Activated T-cell treated with anti-CD3 and anti-CD28 coated beads for 4 hours (primary cell): ENCODE results near the gene ZNF3.
A peak's percentile ranks its signal among the peaks of the same experiment; 100 is the strongest.

ENCODE experiments used
- DNase-seq: peaks from one replicate; pipeline ENCODE4 v3.0.0-alpha.2; 2020

ZNF3 gene

DNA sequence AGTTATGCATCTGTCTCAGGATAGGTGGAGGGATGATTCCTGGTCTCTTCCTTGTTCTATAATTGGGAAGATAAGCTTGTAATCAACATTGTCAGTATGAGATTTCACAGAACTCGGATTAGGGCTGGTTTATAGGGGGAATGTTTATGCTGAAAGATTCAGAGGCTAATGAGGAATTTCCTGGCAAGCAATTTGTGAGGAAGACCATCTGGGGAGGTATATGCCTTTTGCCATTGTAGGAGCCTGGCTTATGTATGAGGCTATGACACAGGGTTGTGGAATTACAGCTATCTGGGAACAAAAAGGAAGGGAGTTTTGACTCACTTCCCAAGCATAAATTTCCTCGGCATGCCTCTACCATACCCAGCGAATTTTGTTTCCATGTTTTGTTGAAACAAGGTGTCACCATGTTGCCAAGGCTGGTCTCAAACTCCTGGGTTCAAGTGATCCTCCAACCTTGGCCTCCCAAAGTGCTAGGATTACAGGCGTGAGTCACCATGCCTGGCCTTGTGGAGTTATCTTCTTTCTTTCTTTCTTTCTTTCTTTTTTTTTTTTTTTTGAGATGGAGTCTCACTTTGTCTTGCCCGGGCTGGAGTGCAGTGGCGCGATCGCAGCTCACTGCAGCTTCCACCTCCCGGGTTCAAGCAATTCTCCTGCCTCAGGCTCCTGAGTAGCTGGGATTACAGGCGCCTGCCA lies 5.7 kb upstream of the ZNF3 start:
- DNase-seq = no peak

DNA sequence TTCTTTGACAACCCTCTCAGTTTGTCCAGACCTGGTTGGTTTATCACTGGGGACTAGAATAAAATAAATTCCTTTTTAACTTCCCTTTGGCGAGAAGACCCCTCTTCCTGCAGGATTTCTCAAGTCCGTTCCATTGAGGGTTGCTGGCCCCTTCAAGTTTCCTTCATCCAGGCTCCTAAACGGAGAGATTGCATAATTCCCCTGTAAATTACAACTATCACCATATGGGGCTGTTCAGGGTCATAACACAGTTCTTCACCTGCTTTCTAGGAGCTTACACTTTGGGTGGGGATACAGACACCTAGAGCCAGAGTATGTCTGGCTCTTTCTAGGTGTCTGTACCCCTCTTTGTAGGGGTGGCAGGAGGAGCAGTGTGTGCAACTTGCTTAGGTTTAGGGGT lies 4.0 kb upstream of the ZNF3 start:
- DNase-seq = no peak

DNA sequence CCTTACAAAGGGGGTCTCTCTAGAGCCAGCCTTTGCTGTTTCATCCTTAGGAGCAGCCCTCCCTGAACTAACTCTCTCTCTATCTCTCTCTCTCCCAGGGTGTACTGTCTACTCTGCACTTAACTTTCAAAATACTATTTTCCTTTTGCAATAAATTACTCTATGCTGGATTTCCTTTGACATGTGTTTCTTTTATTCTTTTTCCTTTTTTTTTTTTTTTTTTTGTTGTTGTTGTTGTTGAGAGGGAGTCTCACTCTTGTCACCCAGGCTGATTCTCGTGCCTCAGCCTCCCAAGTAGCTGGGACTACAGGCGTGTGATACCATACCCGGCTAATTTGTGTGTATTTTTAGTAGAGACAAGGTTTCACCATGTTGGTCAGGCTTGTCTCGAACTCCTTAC lies 1.5 kb upstream of the ZNF3 start:
- DNase-seq = no peak

DNA sequence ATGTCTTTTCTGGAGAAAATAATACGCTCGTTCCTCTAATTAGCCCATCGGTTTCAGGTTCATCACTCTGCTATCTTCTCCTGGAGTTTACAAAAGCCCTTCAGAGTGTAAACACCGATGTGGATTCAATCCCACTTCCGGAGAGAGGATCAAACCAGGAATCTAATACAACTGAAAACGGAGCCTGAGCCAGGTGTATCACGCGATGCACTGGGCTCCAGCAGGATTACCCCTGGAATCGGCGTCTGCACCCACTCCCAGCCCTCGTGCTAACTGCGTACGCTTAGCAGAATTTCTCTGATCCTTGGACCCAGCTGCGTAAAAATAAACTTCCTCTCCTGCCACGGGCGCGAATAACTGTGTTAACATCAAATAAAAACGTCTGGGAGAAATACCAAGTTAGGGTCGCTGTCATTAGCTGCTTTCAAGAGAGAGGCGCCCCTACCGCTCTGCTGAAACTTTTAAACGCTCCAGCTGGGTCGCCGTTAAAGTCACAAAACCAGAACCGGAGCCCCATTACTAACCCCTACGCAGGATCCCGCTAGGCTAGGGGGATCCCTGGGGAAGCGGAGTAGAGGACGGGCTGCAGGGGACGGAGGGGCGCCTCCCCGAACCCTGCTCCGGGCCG lies 502 bp downstream of the ZNF3 start:
- DNase-seq = no peak

DNA sequence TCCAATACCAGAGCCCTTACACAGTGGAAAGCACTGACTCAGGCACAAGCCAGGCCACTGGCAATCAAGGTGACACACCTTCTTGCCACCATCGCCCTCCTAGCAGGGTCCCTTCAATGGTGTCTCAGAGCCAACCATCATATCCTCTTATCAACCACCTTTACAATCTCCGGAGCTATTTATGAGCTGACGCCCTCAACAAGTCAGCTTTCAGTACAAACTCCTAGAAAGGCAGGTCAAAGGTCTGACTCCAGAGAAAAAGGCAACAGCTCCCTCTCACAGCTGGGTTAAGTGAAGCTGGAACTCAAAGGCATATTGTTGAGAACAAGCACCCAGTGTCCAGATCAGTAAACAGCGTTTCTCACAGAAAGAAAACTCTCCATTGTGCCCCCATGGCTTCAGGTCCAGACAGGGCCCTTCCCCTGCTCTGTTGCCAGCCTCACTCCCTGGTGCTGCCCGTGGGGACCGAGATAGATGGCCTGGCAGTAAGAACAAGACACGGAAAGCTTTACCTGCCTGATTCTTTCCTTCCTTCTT lies 2.4 kb downstream of the ZNF3 start:
- no peak for DNase-seq

DNA sequence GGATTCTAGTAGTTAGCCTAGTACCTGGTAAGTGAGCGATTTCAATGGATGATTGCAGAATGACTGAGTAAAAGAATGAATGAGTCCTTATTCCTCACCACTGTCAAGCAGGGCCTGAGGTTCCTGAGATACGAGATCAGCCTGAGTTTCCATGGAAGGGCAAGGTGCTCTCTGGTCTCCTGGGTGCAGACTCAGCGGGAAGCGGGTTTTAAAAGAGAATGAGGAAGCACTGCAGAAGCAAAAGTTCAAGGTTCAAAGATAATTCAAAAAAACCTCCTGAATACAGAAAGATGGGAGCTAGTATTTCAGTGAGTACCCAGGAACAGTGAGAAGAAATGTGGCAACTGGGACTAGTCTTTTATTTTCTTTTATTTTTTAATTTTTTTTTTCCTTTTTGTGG lies 4.3 kb downstream of the ZNF3 start:
- no peak for DNase-seq

DNA sequence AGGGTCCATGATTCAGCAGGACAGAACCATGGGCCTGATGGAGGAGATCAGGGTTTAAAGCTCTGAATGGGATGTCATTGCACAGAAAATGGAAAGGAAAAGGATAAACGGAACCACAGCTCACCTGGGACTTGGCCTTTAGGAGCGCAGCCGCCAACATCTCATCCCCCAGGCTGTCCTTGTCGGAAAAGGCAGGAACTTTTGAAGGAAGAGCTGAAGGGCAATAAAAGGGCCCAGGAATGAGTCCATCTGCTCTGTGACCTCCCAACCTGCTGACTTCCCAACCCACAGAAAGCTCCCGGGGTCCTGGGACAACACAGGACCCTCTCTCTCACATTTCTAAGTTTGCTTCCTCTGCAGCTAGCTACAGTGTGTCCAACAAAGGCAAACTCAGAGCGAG lies 6.1 kb downstream of the ZNF3 start:
- no peak for DNase-seq

DNA sequence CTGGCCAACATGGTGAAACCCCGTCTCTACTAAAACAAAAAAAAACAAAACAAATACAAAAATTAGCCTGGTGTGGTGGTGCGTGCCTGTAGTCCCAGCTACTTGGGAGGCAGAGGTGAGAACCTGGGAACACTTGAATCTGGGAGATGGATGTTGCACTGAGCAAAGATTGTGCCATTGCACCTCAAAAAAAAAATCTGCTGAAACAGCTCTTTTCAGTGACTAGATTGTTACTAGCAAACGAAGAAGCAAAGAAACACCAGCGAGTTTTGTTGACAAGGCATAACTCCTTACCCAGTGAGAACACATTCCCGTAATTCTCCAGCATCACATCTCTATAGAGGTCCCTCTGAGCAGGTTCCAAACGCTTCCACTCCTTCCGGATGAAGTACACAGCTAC lies 6.7 kb downstream of the ZNF3 start:
- no peak for DNase-seq

DNA sequence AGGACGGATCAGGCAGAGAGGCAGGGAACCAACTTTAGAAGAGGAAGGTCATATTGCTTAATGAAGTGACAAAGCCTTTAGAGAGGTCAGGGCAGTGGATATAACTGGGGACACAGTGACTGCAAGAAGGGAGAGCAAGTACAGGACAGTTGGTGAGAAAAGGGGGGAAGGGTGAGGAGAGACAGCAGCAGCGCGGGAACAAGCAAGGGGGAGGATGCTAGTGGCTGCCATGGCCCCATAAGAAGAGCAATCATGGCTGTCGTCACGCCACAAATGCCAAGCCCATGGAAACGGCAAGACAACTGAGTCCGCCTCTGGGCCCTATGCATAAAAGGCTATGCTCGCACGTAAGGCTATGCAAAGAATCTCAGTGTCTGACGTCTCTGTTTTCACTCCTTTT lies 9.1 kb downstream of the ZNF3 start:
- DNase-seq = no peak

DNA sequence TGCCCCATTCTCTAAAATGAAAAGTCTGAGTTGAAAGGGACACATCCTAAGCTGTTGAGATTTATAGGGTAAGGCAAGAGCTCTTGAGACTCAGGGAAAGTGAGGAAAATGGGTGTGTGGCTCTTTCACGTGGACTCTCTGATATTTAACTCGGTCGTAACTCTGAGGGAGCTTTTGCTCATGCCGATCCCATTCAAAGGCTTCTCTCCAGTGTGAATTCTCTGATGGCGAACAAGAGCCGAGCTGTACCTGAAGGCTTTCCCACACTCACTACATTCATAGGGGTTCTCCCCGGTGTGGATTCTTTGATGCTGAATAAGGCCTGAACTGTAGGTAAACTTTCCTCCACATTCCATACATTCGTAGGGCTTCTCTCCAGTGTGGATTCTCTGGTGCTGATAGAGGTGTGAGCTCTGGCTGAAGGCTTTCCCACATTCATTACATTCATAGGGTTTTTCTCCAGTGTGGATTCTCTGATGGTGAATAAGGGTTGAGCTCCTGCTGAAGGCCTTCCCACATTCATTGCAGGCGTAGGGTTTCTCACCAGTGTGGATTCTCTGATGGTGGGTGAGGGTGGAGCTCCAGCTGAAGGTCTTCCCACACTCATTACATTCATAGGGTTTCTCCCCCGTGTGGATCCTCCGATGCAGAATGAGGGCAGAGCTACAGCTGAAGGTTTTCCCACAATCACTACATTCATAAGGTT lies 10.4 kb downstream of the ZNF3 start:
- DNase-seq = no peak

DNA sequence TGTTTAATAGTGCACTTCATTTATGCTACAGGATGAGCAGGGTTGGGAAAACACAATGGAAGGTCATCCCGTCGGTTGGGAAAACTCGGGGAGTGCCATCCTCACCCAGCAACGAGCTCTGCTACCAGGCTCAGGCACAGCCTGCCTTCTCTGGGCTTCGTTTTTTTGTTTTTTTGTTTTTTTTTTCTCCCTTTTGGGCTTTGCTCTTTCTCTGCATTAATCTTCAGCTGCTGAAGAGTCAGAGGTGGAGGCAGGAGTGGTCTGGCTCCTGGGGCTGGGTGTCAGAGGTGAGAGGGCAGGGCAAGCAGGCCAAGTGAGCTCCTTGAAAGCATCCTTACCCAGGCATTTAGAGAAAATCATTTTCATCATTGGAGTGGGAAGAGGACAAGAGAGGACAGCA lies 11.5 kb downstream of the ZNF3 start:
- no peak for DNase-seq

DNA sequence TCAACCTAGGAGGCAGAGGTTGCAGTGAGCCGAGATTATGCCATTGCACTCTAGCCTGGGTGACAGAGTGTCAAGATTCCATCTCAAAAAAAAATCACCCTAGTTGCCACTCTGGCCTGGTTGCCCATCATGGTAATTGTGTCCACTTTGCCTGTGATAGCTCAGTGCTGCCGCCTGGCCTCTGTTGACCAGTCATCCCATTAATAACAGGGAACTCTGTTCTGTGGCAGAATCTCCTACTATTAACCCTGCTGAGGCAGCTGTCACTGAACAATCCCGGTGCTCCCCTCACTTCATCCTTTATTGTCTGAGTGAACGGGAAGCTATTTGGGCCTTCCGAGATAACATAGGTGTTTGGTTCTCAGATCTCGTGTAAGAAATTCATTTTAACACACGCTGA lies 14.6 kb downstream of the ZNF3 start:
- no peak for DNase-seq

DNA sequence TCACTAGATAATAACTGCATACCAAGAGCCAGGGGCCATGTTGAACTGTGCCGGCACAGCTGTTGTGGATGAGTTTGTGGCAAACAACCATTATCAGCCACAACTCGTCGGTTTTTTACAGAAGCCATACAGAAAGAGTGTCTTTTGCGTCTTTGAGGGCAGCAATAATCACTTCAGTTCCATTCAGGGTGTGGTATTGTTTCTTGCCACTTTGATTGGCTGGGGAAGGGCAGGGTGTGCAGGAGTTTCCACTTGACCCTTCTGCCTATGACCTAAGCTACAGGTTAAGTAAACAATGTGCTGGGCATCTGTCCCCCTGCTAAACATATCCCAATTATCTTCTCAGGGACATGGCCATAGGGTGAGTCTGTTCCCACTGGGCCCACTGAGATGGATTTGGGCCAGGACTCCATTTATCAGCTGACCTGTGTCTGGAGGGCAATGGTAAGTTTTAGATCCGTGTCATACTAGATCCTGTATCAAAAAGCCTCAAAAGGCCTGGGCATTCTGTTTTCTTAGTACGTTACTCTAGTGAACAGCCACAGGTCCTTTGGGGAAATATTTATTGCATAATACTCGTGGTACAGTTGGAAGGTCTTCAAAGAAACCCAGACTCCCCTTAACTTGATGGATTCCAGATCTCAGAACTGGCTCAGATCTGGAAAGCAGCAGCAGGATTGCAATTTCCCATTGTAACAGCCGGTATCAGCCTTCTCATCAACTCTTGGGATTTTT lies 15.9 kb downstream of the ZNF3 start:
- DNase-seq = no peak

DNA sequence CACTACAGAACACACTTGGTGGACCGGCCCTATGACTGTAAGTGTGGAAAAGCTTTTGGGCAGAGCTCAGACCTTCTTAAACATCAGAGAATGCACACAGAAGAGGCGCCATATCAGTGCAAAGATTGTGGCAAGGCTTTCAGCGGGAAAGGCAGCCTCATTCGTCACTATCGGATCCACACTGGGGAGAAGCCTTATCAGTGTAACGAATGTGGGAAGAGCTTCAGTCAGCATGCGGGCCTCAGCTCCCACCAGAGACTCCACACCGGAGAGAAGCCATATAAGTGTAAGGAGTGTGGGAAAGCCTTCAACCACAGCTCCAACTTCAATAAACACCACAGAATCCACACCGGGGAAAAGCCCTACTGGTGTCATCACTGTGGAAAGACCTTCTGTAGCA lies 17.4 kb downstream of the ZNF3 start:
- no peak for DNase-seq

DNA sequence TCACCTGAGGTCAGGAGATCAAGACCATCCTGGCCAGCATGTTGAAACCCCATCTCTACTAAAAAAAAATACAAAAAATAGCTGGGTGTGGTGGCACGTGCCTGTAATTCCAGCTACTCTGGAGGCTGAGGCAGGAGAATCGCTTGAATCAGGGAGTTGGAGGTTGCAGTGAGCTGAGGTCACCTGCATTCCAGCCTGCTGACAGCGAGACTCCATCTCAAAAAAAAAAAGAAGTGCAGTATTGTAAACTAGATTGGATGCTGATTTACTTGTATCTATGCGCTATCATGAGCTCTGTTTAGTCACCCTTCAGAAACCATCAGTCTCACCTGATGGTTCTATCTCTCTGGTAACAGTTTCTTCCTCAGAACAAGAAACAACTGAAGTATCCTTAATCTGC lies 18.1 kb downstream of the ZNF3 start:
- DNase-seq = no peak

DNA sequence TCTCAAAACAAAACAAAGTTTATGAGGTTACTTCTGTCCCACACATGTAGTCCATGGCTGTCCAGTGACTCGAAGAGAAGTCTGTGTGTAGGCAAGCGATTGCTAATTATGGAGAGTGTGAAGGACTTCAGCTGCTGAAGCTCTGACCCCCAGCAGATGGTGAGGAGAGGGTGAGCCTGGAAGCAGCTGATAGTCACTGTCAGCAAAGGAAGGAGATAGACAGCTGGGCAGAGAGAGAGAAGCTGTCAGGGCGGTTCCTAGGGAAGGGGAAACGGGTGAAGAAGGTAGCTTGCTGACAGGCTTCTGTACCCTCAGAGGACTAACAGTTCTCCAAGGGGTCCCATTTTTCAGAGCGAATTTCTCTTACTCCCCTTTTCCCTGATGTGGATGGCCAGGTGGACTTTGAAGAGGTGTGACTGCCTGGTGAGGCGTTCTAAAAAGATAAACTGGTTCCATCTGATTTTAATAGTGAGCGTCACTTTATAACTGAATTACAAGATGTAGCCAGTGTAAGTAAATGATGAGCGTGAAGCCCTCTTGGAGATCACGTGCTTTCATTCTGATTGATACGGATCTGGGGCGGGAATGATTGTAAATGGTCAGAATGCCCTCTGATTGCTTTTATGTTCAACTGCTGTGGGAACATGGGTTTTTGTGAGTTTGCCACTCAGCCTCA lies 19.9 kb downstream of the ZNF3 start:
- no peak for DNase-seq

DNA sequence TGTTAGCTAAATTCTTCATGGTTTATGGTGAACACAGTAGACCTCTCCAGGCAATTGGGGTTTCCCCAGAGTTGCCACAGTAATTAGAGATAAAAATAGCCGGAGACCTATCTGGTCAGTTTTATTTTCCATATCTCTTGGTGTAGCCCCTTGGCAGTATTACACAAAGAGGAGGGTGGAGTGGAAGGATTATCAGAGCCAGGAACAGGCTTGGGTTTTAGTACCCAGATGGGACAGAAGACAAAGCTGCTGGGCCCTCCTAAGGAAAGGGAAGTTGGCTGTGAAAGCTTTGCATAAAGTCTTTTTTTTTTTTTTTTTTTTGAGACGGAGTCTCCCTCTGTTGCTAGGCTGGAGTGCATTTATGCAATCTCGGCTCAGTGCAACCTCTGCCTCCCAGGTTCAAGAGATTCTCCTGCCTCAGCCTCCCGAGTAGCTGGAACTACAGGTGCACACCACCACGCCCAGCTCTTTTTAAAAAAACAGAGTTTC lies 22.2 kb downstream of the ZNF3 start:
- DNase-seq = no peak

DNA sequence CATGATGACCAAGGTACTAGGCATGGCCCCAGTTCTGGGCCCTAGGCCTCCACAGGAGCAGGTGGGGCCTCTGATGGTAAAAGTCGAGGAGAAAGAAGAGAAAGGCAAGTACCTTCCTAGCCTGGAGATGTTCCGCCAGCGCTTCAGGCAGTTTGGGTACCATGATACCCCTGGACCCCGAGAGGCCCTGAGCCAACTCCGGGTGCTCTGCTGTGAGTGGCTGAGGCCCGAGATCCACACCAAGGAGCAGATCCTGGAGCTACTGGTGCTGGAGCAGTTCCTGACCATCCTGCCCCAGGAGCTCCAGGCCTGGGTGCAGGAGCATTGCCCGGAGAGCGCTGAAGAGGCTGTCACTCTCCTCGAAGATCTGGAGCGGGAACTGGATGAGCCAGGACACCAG lies 24.5 kb downstream of the ZNF3 start:
- DNase-seq = no peak

DNA sequence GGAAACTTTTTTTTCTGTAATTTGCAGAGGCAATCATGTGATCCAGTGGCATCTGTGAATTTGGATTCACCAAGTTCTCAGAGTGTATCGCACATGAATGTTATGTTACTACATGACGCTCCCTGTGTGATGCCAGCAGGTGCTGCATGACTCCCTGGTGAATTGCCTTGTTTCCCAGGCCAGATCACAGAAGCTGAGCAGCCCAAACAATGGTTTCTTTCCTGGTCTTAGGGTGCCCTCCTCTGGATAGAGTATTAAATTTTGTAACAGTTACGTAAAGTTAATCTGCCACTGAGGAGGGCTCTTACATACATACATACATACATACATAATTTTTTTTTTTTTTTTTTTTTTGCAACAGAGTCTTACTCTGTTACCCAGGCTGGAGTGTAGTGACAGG lies 28.3 kb downstream of the ZNF3 start:
- DNase-seq = no peak

DNA sequence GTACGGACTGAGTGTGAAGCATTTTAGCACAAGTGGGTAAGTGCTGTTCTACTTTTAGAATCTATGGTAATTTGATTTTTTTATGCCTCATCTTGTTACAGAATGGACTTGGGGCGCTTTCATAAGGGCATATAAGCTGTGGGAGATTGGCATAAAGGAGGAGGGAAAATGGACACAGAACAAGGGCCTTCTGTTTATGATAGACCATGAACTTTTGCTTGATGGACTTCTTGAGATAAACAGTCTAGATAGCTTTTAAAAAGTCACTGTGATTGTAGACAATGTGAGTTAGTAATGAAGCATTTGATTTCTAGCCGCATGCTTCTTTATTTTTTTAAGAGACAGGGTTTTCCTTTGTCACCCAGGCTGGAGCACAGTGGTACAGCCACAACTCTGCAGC lies 29.9 kb downstream of the ZNF3 start:
- DNase-seq = no peak

DNA sequence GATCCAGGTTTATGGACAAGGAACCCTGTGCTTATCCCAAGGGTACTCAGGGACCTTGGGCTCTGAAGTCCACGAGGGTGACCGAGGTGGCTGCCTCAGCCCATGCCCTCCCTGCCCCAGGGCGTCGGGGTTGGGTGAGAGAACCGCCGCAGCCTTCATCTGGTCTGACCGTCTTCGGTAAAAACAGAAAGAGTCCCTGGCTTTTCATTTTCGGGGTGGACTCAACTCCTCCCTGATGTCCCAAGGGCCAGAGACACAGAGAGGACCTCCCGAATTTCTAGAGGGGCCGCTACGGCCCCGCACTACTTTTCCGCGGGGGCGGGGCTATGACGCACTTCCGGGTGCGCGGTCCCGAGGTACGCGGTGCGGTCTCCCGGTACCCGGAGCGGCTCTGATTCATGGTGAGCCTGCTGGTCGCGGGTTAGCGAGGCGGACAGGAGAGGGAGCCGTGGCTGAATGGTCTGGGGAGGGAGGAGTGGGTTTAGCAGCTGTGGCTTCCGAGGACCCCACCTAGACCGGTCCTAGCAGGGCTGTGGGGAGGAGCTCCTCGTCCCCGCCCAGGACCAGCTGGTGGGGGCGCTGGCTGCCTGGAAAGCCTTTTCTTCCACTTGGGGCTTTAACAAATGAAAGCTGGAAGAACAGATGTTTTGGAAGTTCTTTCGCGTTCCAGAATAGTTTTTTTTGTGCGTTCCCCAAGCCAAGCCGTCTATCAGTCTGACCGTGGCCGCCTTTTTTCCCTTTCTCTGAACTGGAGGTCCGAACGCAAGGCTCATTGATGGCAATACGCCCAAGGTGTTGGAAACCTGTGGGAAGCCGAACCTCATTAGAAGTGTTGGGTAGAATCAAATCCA lies 31.9 kb downstream of the ZNF3 start, which contains the start of gene ZSCAN21:
TSS of gene ZSCAN21 (plus strand) at position 334 of the 851 bp plus-strand sequence. CDS start 7,233 bp downstream, outside the sequence.
- DNase-seq = peak; percentile 81

DNA sequence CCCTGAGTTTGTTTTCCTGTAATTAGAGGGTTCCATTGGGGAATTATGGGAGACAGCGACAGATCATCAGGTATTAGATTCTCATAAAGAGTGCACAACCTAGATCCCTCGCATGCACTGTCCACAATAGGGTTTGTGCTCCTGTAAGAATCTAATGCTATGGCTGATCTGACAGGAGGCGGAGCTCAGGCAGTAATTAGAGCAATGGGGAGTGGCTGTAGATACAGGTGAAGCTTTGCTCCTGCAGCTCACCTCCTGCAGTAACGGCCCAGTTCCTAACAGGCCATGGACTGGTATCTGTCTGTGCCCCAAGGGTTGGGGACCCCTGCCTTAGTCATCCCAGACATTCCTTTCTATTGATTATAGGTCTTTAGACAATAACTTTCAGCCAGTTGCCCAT lies 32.8 kb downstream of the ZNF3 start:
- no peak for DNase-seq
